PC-9 (cell line): ENCODE measurements around the gene LYPD3. TPM values are rescaled to one million over a fixed set of nuclear protein-coding genes. Genes with fewer than 3 reads are reported as not detected.

Experiments used
- BruUV-seq: library from RNA; stranded (reverse); fragments of 400-500 nt; replicated peaks from 2 replicates; lab custom pipeline; 2021; lab: Mats Ljungman, UMichigan
- CTCF ChIA-PET: fragments of 300-600 bp; sonication (Branson Sonifier 250); formaldehyde crosslinking; loops from one replicate; lab custom pipeline; 2022; ENCODE audit warnings: antibody characterized with exemption; lab: Charles Lee
- POLR2A ChIA-PET: fragments of 300-600 bp; sonication (Branson Sonifier 250); formaldehyde crosslinking; loops from one replicate; lab custom pipeline; 2022; ENCODE audit warnings: antibody characterized with exemption; ENCODE audit not compliant: unreplicated experiment; lab: Charles Lee
- DNase-seq, 2 experiments: peaks; one replicate each; pipeline versions ENCODE4 v3.0.0 to v3.0.0-alpha.2; 2015 to 2022; ENCODE audit warnings: mixed read lengths in 1 of 2
- H2AFZ ChIP-seq: fragments of 200-600 bp; sonication (generic); 2 replicates; pipeline ENCODE4 v1.8.1; 2017; ENCODE audit warnings: antibody characterized with exemption
- H3F3A ChIP-seq: fragments of 200-600 bp; sonication (generic); 2 replicates; pipeline ENCODE4 v1.8.1; 2017; ENCODE audit warnings: antibody characterized with exemption, mild to moderate bottlenecking, low read depth; ENCODE audit not compliant: insufficient read depth
- H3K27ac ChIP-seq: fragments of 200-600 bp; sonication (generic); 2 replicates; pipeline ENCODE4 v1.6.1; 2016; ENCODE audit warnings: mixed run types
- H3K27me3 ChIP-seq: fragments of 200-600 bp; sonication (generic); 2 replicates; pipeline ENCODE4 v1.6.1; 2016; ENCODE audit warnings: low read depth, mixed run types; ENCODE audit not compliant: insufficient read depth
- H3K36me3 ChIP-seq: fragments of 200-600 bp; sonication (generic); 2 replicates; pipeline ENCODE4 v1.6.1; 2016; ENCODE audit warnings: low read depth, mixed run types
- H3K4me1 ChIP-seq: fragments of 200-600 bp; sonication (generic); replicated peaks from 2 replicates; pipeline ENCODE4 v1.6.1; 2016; ENCODE audit warnings: mixed run types; ENCODE audit not compliant: insufficient read depth
- H3K4me2 ChIP-seq: fragments of 200-600 bp; sonication (generic); 2 replicates; pipeline ENCODE4 v1.6.1; 2017; ENCODE audit warnings: mixed run types
- H3K4me3 ChIP-seq: fragments of 200-600 bp; sonication (generic); 2 replicates; pipeline ENCODE4 v1.6.1; 2016; ENCODE audit warnings: mixed run types
- H3K79me2 ChIP-seq: fragments of 200-600 bp; sonication (generic); 2 replicates; pipeline ENCODE4 v1.6.1; 2017; ENCODE audit warnings: low read depth, mixed run types
- H3K9me2 ChIP-seq: fragments of 200-600 bp; sonication (generic); 2 replicates; pipeline ENCODE4 v1.8.1; 2017; ENCODE audit warnings: mild to moderate bottlenecking; ENCODE audit not compliant: insufficient read depth
- H3K9me3 ChIP-seq: fragments of 200-600 bp; sonication (generic); 2 replicates; pipeline ENCODE4 v1.8.1; 2016; ENCODE audit warnings: low read depth; ENCODE audit not compliant: insufficient read depth
- H4K20me1 ChIP-seq: fragments of 200-600 bp; sonication (generic); 2 replicates; pipeline ENCODE4 v1.8.1; 2017; ENCODE audit not compliant: insufficient read depth
- CTCF ChIP-seq: fragments of 200-600 bp; sonication (generic); conservative IDR thresholded peaks from 2 replicates; pipeline ENCODE4 v1.6.1; 2017; ENCODE audit warnings: mixed run types, antibody characterized with exemption, mild to moderate bottlenecking, moderate library complexity
- EZH2 ChIP-seq: fragments of 200-600 bp; sonication (generic); IDR thresholded peaks from 2 replicates; pipeline ENCODE4 v1.8.0; 2017; ENCODE audit warnings: antibody characterized with exemption, low read depth
- intact Hi-C: fragments of 100-400 bp; cut with micrococcal nuclease; formaldehyde crosslinking; loops from one replicate; pipeline ENCODE4 v1.10.0; 2022; ENCODE audit not compliant: unreplicated experiment
- total RNA-seq: library from RNA; stranded (reverse); gene quantifications from 2 replicates; pipeline ENCODE4 v1.2.3, GENCODE V29; 2021

Gene LYPD3
- total RNA-seq, 1 experiment from 2014 or later = 70.8 TPM

GRCh38 chr19:43454031-43454430, 11.4 kb downstream of the LYPD3 start:
- Histone ChIP-seq H3K27me3 (no peaks in the 10 kb centered on the region), H3K4me3 (no peak overlapping the region), H2AFZ (no peak overlapping the region), H3K9me2 (no peaks in the 10 kb centered on the region), H3K4me1 (peaks cover 29% of the 10 kb centered on the region), H3K36me3 (no peaks in the 10 kb centered on the region), H3K79me2 (no peaks in the 10 kb centered on the region), H4K20me1 (no peaks in the 10 kb centered on the region), H3K27ac (no peak overlapping the region), H3F3A (peaks cover 31% of the 10 kb centered on the region), H3K4me2 (no peak overlapping the region), H3K9me3 (no peaks in the 10 kb centered on the region; the same call in 1 of the 2 replicates)
- ChIA-PET POLR2A (no interaction called here), CTCF (no interaction called here)
- intact Hi-C loops = no loop called here
- TF ChIP-seq EZH2 (no peak), CTCF (no peak)
- DNase-seq = no peak
- BruUV-seq = no TSS peak

DNA sequence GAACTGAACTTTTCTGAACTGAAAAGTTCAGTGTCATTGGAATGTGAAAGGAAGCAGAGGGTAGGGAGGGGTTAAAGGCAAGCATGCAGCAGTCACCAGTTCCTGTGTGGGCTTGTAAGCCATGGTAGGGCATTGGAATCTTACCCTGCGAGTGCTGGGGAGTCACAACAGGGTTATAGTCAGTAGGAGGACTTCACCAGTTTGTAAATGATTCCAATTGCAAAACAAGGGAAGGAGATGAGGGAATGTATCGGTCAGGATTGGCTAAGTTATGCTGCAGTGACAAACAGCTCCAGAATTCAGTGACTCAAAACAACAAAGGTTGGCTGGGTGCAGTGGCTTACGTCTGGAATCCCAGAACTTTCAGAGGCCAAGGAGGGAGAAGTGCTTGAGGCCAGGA, 12.8 kb downstream of the LYPD3 start:
- no peak overlapping the region for H3K4me2 ChIP-seq
- H3K4me3 ChIP-seq = no peak overlapping the region
- no peak overlapping the region for H3K27ac ChIP-seq
- H2AFZ ChIP-seq = no peak overlapping the region
- H3K79me2 ChIP-seq = no peaks in the 10 kb centered on the region
- H3K27me3 ChIP-seq = no peaks in the 10 kb centered on the region
- intact Hi-C loops = no loop called here
- H3K9me2 ChIP-seq = no peaks in the 10 kb centered on the region
- POLR2A ChIA-PET = no interaction called here
- peaks cover 23% of the 10 kb centered on the region for H3K4me1 ChIP-seq
- H3F3A ChIP-seq = peaks cover 22% of the 10 kb centered on the region
- CTCF ChIA-PET = no interaction called here
- BruUV-seq = no TSS peak
- TF ChIP-seq EZH2 (no peak), CTCF (no peak)
- no peaks in the 10 kb centered on the region for H3K36me3 ChIP-seq
- no peaks in the 10 kb centered on the region for H4K20me1 ChIP-seq
- DNase-seq = no peak
- no peaks in the 10 kb centered on the region; the same call in 1 of the 2 replicates for H3K9me3 ChIP-seq

DNA sequence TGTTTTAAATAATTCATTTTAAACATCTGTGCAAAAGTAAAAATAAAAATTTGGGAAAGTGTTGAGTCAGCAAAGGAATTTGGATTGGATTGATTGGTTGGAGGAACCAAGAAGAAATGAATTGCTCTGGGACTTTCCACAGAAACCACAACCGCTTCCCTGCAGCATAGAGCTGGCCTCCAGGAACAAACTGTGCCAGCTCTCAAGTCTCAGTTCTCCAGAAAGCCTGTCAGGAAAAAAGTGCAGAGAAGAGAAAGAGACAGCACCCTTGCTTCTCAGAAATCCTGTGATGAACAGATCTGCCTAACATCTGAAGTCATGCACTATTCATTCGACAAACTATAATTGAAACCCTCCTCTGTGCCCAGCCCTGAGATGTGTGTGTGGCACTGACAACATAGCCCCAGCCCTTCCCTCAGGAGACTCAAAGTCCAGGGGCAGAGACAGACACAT, 14.8 kb downstream of the LYPD3 start:
- H3K4me2 ChIP-seq = no peak overlapping the region

More for the DNA sequence above, 14.8 kb downstream of the LYPD3 start:
- no peaks in the 10 kb centered on the region; the same call in 1 of the 2 replicates for H3K9me3 ChIP-seq
- ChIA-PET POLR2A (no interaction called here), CTCF (interaction anchor here (0.7 kb wide), 1 partner anchor 69 kb away, joined by 3 read pairs; no protein-coding TSS in a partner anchor)
- H3K79me2 ChIP-seq = no peaks in the 10 kb centered on the region
- no peak for DNase-seq
- intact Hi-C loops = no loop called here
- no peaks in the 10 kb centered on the region for H3K36me3 ChIP-seq
- TF ChIP-seq CTCF (no peak), EZH2 (no peak)
- peaks cover 18% of the 10 kb centered on the region for H3F3A ChIP-seq
- H3K27me3 ChIP-seq = no peaks in the 10 kb centered on the region
- H3K9me2 ChIP-seq = no peaks in the 10 kb centered on the region
- no peak overlapping the region for H2AFZ ChIP-seq
- BruUV-seq = no TSS peak
- H4K20me1 ChIP-seq = no peaks in the 10 kb centered on the region
- H3K4me3 ChIP-seq = no peak overlapping the region
- peaks cover 18% of the 10 kb centered on the region for H3K4me1 ChIP-seq
- H3K27ac ChIP-seq = no peak overlapping the region
